NCI-H1694 (cell line): ENCODE measurements around the gene ARHGAP6.
A peak's percentile ranks its signal among the peaks of the same experiment; 100 is the strongest.
"Not testable (repeated sequence)": the region's sequence is repeated elsewhere in the genome, so short reads cannot be mapped to it uniquely, and the experiment has no call there.

Experiments
- DNase-seq: peaks from one replicate; lab custom pipeline; 2025; lab: John Stamatoyannopoulos, UW

Gene ARHGAP6

GRCh38 chrX:11530621-11531020 lies 135.1 kb downstream of the ARHGAP6 start:
- DNase-seq = no peak

- DNase-seq = no peak
Observed at GRCh38 chrX:11528623-11529022, 137.1 kb downstream of the ARHGAP6 start.

DNA sequence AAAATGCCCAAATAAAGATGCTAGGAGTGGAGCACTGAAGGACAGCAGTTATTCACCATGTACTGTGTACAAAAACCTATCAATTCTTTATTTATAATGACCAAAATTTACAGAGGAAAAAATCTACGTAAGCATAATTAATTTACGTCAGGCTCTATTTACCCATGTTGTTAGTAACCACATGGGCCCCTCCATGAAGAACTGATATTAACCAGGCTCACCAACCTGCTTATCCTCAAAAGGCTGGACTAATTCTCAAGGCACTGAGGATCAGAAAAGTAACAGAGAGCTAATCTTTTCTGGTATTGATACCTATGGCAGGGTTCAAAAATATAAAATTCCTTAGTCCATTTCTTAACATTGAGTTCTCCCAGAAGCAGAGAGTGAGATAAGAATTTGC lies 140.0 kb downstream of the ARHGAP6 start:
- no peak for DNase-seq

- not testable (repeated sequence) for DNase-seq
Observed at GRCh38 chrX:11519234-11519633, 146.5 kb downstream of the ARHGAP6 start.

DNA sequence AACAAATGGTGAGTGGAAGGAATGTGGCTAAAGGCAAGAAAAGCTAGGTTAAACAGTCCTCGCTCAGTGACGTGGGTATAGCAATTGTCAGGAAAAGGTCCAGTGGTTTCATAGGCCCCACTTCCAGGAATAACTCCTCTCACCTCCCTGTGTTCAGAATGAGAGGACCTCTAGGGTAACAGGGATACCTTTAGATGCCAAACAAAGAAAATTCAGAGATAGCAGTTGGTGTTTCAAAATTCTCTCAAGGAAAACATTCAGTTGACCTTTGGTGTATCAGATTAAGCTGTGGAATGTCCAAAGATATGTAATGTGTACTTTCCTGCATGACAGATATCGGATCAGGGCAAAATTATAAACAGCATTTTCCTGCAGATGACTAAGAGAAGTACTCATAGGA lies 155.9 kb downstream of the ARHGAP6 start:
- no peak for DNase-seq

DNA sequence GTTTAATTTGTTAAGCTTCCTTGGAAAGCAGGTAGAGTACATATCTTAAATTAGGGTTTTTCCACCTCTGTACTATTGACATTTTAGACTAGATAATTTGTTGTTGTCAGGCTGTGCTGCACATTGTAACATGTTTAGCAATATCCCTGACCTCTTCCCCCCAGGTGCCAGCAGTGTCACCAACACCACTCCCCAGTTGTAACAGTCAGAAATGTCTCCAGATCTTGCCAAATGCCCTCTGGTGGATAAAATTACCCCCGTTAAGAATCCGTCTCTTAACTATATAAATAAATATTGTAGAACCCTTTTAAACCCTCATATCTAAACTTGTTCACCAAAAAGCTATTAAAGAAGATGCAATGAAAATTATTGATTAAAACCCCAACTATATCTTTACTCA lies 161.5 kb downstream of the ARHGAP6 start:
- DNase-seq = no peak

DNA sequence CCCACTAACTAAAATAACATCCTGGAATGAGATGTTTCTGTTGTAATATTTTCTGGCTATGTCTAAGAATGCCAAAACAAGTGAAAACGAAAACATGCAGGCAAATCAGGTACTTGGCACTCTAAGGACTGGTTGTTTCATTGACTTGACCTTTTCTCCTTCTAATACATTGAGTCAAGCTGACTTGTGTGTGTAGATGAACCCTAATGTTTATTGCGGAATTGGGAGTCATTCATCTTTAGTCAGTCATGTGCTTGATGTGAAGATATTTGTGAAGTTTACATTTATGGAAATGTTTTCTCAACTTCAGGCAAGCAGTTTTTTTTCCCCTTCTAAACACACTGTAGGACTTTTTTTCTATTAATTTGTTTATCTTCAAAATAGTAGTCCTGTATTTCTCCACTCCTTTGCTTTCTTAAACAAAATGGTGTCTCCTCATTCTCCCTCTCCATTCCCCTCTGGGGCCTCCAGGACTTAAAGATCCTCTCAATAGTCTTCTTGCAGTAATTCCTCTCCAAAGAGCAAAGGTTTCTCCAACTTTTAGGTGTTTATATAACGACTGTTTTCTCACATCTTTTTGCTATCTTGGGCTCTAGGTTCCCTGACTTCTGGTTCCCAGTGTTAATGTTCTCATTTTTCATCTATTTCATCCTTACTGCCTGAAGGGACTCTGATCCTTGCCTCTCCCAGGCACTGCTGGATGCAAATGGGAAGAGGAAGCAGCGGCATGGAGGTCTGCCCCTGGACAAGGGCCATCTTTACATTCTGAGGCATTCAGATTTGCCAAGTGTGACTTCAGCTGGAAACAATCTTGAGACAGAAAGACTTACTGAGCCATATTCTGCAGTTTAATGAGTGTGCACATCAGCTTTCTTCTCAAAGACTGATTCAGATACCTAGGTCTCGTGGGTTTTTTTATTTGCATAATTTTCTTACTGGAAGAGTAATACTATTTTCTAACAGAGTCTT lies 166.4 kb downstream of the ARHGAP6 start:
- DNase-seq = no peak

GRCh38 chrX:11491375-11491774 lies 174.3 kb downstream of the ARHGAP6 start:
- DNase-seq = not testable (repeated sequence)

DNA sequence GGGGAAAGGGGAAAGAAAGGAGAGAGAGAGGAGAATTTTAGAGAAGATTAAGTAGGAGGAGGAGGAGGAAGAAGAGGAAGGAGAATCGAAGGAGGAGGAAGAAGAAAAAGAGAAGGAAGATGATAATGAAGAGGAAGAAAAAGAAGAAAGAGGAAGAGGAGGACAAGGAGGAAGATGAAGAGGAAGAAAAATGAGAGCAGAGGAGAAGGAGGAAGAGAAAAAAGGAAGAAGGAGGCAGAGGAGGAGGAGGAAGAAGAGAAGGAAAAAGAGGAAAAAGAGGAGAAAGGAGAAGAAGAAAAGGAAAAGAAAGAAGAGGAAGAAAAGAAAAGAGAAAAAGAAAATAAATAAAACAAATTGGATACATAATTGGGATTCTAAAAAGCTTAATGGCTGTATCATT lies 181.4 kb downstream of the ARHGAP6 start:
- no peak for DNase-seq

- DNase-seq = no peak
Observed at GRCh38 chrX:11481035-11481434, 184.7 kb downstream of the ARHGAP6 start.

GRCh38 chrX:11480626-11481025 lies 185.1 kb downstream of the ARHGAP6 start:
- no peak for DNase-seq

DNA sequence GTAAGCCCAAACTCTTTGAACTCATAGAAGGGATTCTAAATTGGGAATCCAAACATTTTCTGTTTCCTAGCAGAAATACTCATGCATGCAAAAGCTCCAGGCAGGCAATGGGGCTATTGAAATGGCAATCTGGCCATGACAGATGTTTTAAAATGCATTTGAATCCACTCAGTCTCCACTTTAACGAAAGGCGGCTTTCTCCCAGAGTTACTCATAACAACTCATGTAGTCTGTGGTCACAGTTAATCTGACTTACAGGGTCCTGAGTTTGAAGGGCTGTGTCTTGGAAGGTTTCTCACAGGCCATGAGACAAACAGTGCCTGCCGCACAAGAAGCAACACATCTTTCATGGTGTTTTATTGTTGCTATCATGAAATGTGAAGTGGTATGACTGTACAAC lies 186.8 kb downstream of the ARHGAP6 start:
- DNase-seq = peak; percentile 16

GRCh38 chrX:11478026-11478425 lies 187.7 kb downstream of the ARHGAP6 start:
- no peak for DNase-seq

DNA sequence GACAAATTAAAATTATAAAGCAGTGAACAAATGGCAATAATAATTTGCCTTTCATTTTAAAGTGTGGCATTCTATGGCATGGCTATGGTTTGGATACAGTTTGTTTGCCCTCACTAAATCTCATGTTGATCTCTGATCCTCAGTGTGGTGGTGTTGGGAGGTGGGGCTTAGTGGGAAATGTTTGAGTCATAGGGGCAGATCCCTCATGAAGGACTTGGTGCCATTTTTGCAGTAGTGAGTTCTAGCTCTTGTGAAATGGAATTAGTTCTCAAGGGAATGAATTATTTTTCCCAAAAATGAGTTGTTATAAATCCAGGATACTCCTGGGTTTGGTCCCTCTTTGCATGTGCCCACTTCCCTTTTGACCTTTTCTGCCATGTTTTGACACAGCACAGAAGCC lies 191.1 kb downstream of the ARHGAP6 start:
- no peak for DNase-seq

DNA sequence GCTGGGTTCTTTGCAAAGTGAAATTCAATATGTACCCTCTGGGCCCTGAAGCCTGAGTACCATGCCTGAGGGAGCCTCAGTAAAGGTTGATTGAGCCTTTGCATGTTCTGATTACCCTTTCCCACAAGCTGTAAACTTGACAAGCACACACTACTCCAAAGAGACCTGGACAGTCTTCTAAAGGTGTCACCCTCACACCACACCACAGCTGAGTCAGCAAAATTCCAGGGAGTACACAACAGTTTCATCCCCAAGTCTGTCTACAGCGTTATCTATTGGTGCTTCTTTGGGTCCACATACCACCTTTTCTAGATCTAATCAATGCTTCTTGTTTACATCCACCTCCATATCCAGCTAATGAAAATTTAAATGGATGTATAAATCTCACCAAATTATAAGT lies 191.7 kb downstream of the ARHGAP6 start:
- DNase-seq = no peak

- no peak for DNase-seq
Observed at GRCh38 chrX:11472879-11473278, 192.8 kb downstream of the ARHGAP6 start.

DNA sequence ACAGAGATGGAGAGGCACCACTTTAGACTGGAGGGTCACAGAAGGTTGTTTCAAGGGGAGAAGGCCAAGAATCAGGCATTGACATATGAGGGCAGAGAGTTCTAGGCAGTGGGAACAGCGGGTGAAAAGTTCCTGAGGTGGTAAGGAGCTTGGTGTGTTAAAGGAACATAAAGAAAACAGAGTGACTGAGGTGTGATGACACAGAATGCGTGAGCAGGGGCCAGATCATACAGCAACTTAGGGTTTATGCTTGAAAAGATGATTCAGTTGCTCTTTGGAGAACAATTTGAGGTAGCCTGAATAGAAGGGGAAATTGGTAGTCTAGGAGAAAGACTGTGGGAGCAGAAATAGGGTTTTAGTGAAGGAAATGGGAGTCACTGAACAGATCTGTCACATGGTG lies 193.3 kb downstream of the ARHGAP6 start:
- DNase-seq = no peak

GRCh38 chrX:11470250-11470974 lies 195.3 kb downstream of the ARHGAP6 start:
- no peak for DNase-seq

- DNase-seq = no peak
Observed at GRCh38 chrX:11465648-11466411, 199.9 kb downstream of the ARHGAP6 start.

DNA sequence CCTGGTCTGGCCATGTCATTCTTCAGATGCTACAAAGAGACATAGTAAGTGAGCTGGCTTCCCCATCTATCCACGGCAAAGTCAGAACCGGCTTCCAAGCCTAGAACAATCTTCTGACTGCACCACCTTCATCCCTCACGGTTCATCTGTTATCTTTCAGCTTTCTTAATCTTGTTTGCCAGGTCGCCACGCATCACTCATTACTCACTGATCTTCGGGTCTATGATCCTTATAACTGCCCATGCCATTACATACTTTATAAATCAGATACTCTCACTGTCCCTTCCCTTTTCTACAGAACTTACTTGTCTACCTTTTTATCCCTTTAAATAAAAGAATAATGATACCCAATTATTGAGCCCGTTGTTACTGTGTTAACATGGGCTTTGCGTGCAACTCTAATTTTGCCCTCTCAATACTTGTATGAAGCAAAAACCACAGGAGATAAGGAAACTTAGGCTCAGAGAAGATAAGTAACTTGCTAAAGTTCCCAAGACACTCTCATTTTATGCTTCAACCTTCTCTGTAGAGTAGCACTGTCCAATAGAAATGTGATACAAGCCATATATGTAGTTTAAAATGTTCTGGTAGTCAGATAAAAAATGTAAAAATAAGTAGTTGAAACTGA lies 200.8 kb downstream of the ARHGAP6 start:
- DNase-seq = no peak

DNA sequence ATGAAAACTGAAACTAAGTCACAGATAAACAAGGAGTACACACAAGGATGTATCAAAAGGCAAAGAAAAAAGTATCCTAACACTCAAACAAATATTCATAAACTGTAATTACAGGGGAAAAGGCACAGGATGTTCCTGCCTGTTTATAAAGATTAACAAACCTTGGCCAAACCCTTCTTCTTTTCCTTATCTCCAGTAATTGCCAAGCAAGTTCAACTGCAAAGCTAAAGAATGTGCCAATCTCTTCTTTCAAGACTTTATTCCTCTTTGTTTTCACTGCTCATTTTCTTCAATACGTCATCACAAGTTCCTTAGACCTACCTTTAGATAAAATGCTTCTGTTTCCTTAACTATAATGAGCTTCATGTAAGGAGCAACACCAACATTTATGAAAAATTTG lies 201.3 kb downstream of the ARHGAP6 start:
- DNase-seq = no peak

- no peak for DNase-seq
Observed at GRCh38 chrX:11462648-11463047, 203.1 kb downstream of the ARHGAP6 start.
